HG03442 (cell line): Measurements from ENCODE around the gene EEFSEC.

Source experiments
- ATAC-seq: cut with Tn5 transposase; IDR thresholded peaks from one replicate; pipeline ENCODE4 v1.9.1; 2021; ENCODE audit warnings: mild to moderate bottlenecking, moderate library complexity; ENCODE audit not compliant: unreplicated experiment

The EEFSEC gene

GRCh38 chr3:128432971-128433836 is 279.9 kb downstream of the EEFSEC start:
- no peak for ATAC-seq

GRCh38 chr3:128433837-128434165 is 280.5 kb downstream of the EEFSEC start:
- no peak for ATAC-seq

- no peak for ATAC-seq
Measured at GRCh38 chr3:128434524-128434923, 281.2 kb downstream of the EEFSEC start.

- no peak for ATAC-seq
Measured at GRCh38 chr3:128435058-128435457, 281.8 kb downstream of the EEFSEC start.

- no peak for ATAC-seq
Measured at GRCh38 chr3:128435561-128435960, 282.3 kb downstream of the EEFSEC start.

- ATAC-seq: no peak
Measured at GRCh38 chr3:128436214-128436613, 282.9 kb downstream of the EEFSEC start.

- no peak for ATAC-seq
Measured at GRCh38 chr3:128438488-128439072, 285.3 kb downstream of the EEFSEC start.

- ATAC-seq: no peak
Measured at GRCh38 chr3:128439226-128439625, 285.9 kb downstream of the EEFSEC start.

GRCh38 chr3:128442070-128442469 is 288.8 kb downstream of the EEFSEC start:
- no peak for ATAC-seq

GRCh38 chr3:128442949-128443348 is 289.7 kb downstream of the EEFSEC start:
- ATAC-seq: no peak

- ATAC-seq: no peak
Measured at GRCh38 chr3:128443771-128444170, 290.5 kb downstream of the EEFSEC start.

GRCh38 chr3:128445357-128445756 is 292.1 kb downstream of the EEFSEC start:
- ATAC-seq: no peak

- no peak for ATAC-seq
Measured at GRCh38 chr3:128446821-128447220, 293.5 kb downstream of the EEFSEC start.

GRCh38 chr3:128447561-128448013 is 294.3 kb downstream of the EEFSEC start:
- no peak for ATAC-seq

GRCh38 chr3:128448491-128448890 is 295.2 kb downstream of the EEFSEC start:
- ATAC-seq: no peak

GRCh38 chr3:128449111-128449638 is 295.9 kb downstream of the EEFSEC start:
- ATAC-seq: no peak

- ATAC-seq: no peak
Measured at GRCh38 chr3:128452120-128452519, 298.8 kb downstream of the EEFSEC start.

- no peak for ATAC-seq
Measured at GRCh38 chr3:128452678-128453275, 299.5 kb downstream of the EEFSEC start.

- no peak for ATAC-seq
Measured at GRCh38 chr3:128453501-128454309, 300.4 kb downstream of the EEFSEC start.

- ATAC-seq: no peak
Measured at GRCh38 chr3:128454310-128454618, 301.0 kb downstream of the EEFSEC start.

- no peak for ATAC-seq
Measured at GRCh38 chr3:128455116-128455515, 301.8 kb downstream of the EEFSEC start.
